ENCODE measurements around the gene POLD4.

DNA sequence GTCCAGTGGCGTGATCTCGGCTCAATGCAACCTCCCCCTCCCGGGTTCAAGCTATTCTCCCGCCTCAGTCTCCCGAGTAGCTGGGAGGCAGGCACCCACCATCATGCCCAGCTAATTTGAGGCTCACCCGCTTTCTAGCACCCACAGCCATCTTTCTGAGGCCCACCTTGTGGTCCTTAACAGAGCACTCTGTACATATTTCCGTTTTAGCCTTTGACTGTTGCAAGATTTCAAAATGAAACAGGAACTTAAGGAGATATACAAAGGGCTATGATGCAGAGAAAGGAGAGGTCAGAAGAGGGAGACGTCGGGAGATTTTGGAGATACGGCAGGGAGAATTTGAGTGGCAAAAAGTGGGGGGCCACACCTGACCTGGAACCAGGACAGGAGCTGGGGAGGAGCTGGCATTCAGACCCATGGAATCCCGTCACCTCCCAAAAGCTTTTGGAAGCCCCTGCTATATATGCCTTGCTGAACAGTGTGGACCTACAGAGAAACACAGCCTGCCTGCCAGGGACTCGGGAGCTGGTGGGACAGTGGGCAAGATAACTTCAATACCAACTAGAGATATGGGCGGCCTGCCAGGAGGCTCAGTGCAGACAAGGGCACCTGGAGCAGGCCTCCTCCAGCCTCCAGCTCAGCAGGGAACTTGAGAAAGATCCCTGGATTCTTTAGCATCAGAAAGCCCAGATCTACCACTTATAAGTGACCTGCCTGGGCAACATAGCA lies 28.1 kb upstream of the POLD4 start:
- no peak for TF ChIP-seq CTCF (IDR thresholded peaks at IDR 0.05)
- no peak for TF ChIP-seq EP300 (IDR thresholded peaks at IDR 0.05)
- no peak for TF ChIP-seq POLR2A (IDR thresholded peaks at IDR 0.05)
